PFSK-1 (cell line): Measurements from ENCODE around the gene FAM149A.

Experiments
- FOXP2 ChIP-seq: optimal IDR thresholded peaks from 2 replicates; pipeline ENCODE3; 2011; ENCODE audit warnings: borderline replicate concordance, control low read depth, inconsistent platforms; ENCODE audit not compliant: insufficient read depth; ENCODE audit errors: extremely low read length, extremely low read depth
- POLR2AphosphoS5 ChIP-seq: IDR thresholded peaks from 2 replicates; pipeline ENCODE4 v1.6.1; 2012; ENCODE audit warnings: low read depth, mild to moderate bottlenecking, control low read depth, low read length, moderate library complexity
- SIN3A ChIP-seq: IDR thresholded peaks from 2 replicates; pipeline ENCODE4 v1.6.1; 2012; ENCODE audit warnings: mild to moderate bottlenecking, low read length, moderate library complexity, borderline replicate concordance; ENCODE audit not compliant: insufficient read depth
- TAF1 ChIP-seq: IDR thresholded peaks from 2 replicates; pipeline ENCODE4 v1.6.1; 2012; ENCODE audit warnings: low read length, control low read depth, borderline replicate concordance; ENCODE audit not compliant: insufficient read depth
- TF ChIP-seq, protein P1 (sequence below), 2 experiments: IDR thresholded peaks; 2 replicates each; pipeline versions ENCODE4 v1.6.1 to v1.8.0; 2011 to 2012; ENCODE audit warnings: low read depth in 2 of 2, low read length in 2 of 2, control low read depth in 1 of 2, inconsistent platforms in 1 of 2, mild to moderate bottlenecking in 1 of 2, moderate library complexity in 1 of 2; ENCODE audit not compliant: insufficient read depth in 1 of 2

FAM149A gene

DNA sequence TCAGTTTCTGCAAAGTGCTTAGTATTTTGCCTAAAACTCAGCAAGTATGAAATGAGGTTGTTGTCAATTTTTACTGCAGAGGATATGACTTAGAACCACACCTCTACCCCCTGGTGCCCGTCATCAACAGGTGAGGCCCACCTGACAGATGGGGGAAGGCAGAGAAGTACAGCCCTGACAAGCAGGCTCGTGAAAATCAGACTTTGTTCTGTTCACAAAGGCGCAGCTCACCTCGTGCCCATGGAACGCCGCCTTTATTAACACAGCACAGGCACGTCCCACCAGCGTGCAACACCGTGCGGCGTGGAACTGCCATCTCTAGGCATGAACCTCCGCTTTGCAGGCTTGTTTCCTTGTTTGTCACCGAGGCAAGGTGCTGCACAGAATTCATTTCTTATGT is 100.2 kb downstream of the FAM149A start:
- TF ChIP-seq FOXP2 (no peak), POLR2AphosphoS5 (no peak), TAF1 (no peak), SIN3A (no peak)
- TF ChIP-seq, protein P1, sequence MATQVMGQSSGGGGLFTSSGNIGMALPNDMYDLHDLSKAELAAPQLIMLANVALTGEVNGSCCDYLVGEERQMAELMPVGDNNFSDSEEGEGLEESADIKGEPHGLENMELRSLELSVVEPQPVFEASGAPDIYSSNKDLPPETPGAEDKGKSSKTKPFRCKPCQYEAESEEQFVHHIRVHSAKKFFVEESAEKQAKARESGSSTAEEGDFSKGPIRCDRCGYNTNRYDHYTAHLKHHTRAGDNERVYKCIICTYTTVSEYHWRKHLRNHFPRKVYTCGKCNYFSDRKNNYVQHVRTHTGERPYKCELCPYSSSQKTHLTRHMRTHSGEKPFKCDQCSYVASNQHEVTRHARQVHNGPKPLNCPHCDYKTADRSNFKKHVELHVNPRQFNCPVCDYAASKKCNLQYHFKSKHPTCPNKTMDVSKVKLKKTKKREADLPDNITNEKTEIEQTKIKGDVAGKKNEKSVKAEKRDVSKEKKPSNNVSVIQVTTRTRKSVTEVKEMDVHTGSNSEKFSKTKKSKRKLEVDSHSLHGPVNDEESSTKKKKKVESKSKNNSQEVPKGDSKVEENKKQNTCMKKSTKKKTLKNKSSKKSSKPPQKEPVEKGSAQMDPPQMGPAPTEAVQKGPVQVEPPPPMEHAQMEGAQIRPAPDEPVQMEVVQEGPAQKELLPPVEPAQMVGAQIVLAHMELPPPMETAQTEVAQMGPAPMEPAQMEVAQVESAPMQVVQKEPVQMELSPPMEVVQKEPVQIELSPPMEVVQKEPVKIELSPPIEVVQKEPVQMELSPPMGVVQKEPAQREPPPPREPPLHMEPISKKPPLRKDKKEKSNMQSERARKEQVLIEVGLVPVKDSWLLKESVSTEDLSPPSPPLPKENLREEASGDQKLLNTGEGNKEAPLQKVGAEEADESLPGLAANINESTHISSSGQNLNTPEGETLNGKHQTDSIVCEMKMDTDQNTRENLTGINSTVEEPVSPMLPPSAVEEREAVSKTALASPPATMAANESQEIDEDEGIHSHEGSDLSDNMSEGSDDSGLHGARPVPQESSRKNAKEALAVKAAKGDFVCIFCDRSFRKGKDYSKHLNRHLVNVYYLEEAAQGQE (IDR thresholded peaks at IDR 0.05; ENCODE audit: insufficient read depth in 1 of 2, low read depth in 2 of 2, low read length in 2 of 2): no peak

DNA sequence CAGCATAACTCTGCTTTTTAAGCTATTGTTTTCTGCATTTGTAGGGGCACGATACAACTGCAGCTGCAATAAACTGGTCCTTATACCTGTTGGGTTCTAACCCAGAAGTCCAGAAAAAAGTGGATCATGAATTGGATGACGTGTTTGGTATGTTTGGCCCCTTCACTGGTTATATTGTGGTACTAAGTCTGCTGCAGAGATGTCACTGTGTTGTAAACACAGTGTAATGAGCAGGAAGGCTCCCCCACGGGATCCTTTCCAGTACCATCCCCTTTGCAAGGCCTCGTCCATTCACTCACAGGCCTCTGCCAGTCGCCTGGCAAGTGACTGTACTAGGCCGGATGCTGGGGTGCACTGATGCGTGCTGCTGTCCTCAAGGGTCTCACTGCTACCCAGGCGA is 100.7 kb downstream of the FAM149A start:
- TF ChIP-seq SIN3A (no peak), POLR2AphosphoS5 (no peak), TAF1 (no peak), FOXP2 (no peak)
- TF ChIP-seq, protein P1 (IDR thresholded peaks at IDR 0.05; ENCODE audit: insufficient read depth in 1 of 2, low read depth in 2 of 2, low read length in 2 of 2): no peak

DNA sequence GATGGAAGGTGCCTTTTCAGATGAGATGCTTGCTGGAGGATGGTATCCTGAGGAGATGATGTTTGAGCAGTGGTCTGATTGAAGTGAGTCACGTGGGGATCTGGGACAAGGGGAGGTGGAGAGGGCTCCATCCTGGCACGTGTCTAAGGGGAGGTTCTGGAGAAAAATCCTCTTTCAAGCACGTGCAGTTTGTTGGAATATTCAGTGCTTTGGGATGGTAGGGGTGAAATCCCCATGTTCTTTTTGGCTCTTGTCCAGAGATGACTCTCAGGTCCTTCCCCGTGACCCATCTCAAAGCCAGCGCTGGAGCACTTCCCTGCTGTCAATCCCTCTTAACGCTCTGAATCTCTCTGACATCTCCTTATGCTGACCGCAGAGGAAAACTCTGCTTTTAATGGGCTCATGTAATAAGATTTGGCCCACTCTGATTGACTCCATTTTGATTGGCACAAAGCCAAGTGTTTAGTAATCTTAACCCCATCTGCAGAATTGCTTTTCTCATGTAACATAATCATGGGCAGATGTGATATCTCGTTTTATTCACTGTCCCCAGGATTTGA is 112.0 kb downstream of the FAM149A start:
- TF ChIP-seq POLR2AphosphoS5 (no peak), FOXP2 (no peak), TAF1 (no peak)
- TF ChIP-seq, protein P1 (IDR thresholded peaks at IDR 0.05; ENCODE audit: insufficient read depth in 1 of 2, low read depth in 2 of 2, low read length in 2 of 2): no peak

DNA sequence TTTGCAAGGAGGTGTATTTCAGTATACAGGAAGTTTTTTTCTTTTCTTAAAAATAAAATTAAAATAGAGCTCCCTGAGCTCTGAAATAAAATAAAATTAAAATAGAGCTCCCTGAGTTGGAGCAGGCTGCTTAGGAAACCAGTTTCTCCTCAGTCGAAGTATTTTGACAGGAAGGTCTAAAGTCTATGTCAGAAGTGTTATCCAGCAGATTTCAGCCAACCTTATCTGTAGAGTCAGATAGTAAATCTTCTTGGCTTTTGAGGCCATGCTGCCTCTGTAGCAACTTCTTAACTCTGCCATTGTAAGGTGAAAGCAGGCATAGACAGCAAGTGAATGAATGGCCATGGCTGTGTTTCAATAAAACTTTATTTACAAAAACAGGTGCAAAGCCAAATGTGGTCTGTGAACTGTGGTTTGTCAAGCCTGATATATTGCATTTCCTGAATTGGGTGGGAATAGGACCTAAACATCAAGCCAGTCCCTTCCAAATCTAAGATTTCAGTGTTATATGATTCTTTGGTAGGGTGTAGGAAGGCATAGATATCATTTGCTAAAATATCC is 113.3 kb downstream of the FAM149A start:
- no peak for TF ChIP-seq POLR2AphosphoS5
- TF ChIP-seq TAF1: no peak
- TF ChIP-seq FOXP2: no peak
- TF ChIP-seq, protein P1 (IDR thresholded peaks at IDR 0.05; ENCODE audit: insufficient read depth in 1 of 2, low read depth in 2 of 2, low read length in 2 of 2): no peak
- TF ChIP-seq SIN3A: no peak

DNA sequence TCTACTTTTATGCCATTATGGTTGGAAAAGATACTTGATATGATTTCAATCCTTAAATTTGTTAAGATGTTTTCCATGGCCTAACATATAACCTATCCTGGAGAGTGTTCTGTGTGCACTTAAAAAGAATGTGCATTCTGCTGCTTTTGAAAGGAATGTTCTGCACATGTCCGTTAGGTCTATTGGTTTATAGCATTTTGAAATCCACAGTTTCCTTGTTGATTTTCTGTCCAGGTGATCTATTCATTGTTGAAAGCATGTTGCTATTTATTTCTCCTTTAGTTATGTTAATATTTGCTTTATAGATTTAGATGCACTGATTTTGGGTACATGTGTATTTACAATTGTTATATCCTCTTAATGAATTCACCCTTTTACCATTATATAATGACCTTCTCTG is 117.1 kb downstream of the FAM149A start:
- TF ChIP-seq SIN3A (no peak), TAF1 (no peak), FOXP2 (no peak), POLR2AphosphoS5 (no peak)
- TF ChIP-seq, protein P1 (IDR thresholded peaks at IDR 0.05; ENCODE audit: insufficient read depth in 1 of 2, low read depth in 2 of 2, low read length in 2 of 2): no peak
